T follicular helper cell (primary cell): ENCODE data around the gene SDC4.
"Not testable (repeated sequence)": the region's sequence is repeated elsewhere in the genome, so short reads cannot be mapped to it uniquely, and the experiment has no call there.

Experiments used
- DNase-seq: peaks from one replicate; pipeline ENCODE4 v3.0.0-alpha.2; 2020; ENCODE audit warnings: low read depth

SDC4 gene

GRCh38 chr20:45363611-45364492 lies 15.6 kb upstream of the SDC4 start:
- no peak for DNase-seq

DNA sequence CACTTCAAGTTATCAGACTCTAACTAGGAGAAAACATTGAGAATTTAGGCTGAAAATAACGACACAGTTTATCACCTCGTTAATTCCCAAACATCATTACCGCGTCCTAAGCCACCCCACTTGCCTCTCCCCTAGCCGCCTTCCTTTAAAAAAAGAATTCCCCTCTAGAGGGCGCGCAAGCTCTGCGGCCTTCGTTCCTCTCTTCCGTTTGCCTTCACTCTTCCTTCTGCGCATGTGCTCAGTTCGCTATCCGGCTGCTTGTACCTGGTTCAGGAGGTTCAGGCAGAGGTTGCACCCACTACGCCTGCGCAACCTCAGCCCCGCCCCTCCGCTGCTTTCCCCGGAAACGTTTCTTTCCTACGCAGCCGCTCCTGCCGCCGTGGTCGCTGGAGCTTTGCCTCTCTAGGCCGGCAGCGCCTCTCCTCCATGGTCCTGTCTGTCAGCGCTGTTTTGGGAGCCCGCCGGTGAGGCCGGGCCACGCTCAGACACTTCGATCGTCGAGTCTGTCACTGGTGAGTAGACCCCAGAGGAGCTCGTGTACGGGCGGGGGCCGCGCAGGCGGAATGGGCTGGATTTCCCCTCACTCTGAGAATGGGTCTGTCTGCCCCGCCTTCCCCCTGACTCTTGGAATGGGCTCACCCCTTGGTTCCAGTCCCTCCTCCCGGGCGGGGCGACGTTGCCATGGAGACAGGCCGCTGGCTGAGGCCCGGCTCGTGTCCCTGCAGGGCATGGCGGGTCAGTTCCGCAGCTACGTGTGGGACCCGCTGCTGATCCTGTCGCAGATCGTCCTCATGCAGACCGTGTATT lies 14.8 kb upstream of the SDC4 start, which contains the start of gene SYS1:
TSS of gene SYS1 (plus strand) at position 353 of the 807 bp plus-strand sequence. CDS start at position 729, 376 bp downstream.
- peak; percentile 99 for DNase-seq

GRCh38 chr20:45361793-45362192 lies 13.6 kb upstream of the SDC4 start:
- DNase-seq = no peak

GRCh38 chr20:45359406-45360148 lies 11.4 kb upstream of the SDC4 start:
- no peak for DNase-seq

GRCh38 chr20:45359069-45359405 lies 10.8 kb upstream of the SDC4 start:
- DNase-seq = no peak

- no peak for DNase-seq
Observed at GRCh38 chr20:45358282-45359068, 10.3 kb upstream of the SDC4 start.

DNA sequence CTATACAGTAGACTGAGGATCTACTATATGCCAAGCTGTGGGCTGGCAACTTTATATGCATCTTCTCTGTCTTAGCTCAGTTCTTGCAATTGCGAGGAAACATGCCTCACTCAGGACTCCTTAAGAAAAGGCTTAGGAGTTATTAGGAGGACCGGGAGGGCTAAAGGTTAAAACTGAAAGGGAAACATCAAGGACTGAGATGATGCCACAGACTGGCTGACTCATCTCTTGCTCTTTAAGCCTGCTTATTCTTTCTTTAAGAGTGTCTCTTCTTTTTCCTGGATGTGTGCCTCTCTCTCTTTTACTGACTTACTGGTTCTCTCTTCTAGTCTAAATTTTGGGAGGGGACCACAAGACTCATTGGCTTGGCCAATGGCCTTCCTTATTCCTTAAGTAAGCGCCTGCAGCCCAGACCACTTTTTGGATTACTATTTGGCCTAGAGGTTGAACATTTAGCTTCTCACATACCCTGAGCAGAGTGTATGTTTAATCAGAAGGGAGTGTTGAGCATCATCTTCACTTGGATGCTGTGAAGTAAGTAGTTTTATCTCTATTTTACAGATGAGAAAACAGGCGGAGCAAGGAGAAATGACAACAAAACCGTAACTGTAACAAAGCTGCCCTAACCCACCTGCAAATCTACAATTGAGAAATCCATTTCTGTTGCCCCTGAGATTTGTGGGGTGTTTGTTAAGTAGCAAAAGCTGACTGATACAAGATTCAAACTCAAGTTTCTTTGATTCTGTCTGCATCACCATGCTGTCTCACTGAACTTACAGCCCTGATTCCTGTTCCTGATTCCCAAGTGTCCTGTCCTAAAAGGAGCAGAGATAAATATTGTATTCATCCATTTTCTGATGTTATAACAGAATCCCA lies 7.2 kb upstream of the SDC4 start:
- DNase-seq = no peak

DNA sequence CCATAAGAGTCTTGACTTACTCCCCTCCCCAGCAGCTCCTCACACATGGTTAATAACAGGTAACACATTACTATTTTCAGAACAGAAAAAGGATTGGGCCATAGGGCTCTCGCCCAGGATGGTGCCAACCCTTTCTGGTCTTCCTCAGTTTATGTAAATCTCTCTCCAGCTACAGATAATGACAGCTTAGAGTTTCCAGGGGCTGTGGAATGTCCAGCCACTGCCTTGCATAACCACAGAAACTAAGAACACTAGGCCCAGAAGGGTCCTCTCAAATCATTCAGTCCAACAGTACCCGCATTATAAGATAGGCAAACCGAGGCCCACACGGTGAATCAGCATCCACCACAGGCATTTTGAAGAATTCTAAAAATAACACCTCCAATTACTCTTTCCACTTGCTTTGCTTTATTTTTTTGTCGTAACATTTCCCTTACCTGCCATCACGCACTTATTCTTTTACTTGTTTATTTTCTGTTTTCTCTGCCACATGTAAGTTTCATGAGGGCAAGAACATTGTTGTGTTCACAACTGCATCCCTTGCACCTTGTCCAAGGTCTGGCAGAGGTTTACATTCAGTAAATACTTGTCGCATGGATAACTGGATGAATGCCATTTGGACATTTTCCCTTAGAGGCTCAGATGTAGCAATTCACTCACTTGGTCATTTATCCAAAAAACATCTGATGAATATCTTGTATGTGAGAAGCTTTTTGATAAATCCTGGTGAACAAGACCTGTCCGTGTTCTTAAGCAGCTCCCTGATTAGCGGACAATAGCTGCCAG lies 6.4 kb upstream of the SDC4 start:
- no peak for DNase-seq

DNA sequence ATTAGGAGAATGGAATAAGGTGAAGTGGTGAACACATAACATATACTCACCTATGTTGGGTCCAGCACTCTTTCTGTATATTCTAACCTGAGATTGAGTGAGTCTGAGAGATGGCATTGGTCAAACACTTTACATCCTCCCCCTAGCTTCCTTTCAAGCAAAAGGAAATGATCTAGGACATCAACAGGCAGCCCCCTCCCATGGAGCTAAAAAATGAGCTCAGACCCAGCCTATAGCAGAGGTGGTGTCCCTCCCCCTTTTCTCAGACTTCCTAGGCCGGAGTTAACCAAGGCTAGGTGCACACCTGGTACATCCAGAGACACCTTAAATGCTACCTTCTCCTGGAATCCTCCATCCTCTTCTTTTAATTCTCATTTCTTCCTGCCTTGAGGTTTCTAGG lies 5.5 kb upstream of the SDC4 start:
- DNase-seq = no peak

DNA sequence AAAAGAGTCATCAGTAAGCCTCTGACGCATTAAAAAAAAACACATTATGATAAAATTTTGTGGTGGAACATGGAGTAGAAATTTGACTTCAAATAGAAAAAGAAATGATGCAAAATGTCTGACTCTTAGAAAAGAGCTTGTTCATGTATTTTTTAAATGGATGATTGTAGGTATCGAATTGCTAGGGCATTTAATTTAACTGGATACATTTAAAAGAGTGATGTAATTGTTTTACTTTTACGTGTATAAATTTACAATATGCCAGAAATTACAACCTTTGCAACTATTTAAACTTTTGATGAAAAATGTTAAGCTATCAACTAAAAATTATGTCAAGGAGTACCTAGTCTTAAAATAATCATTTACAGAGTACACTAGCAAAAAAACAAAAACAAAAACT lies 4.5 kb upstream of the SDC4 start:
- no peak for DNase-seq

DNA sequence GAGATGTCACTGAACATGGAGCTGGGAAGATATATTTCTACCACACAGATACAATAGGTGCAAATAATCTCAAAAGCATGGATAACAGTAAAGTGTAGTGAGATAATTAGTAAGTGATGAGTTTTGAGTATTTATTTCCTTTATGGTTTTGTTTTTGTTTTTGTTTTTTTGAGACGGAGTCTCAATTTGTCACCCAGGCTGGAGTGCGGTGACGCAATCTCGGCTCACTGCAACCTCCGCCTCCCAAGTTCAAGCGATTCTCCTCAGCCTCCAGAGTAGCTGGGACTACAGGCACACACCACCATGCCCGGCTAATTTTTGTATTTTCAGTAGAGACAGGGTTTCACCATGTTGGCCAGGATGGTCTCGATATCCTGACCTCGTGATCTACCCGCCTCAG lies 2.6 kb upstream of the SDC4 start:
- DNase-seq = not testable (repeated sequence)

DNA sequence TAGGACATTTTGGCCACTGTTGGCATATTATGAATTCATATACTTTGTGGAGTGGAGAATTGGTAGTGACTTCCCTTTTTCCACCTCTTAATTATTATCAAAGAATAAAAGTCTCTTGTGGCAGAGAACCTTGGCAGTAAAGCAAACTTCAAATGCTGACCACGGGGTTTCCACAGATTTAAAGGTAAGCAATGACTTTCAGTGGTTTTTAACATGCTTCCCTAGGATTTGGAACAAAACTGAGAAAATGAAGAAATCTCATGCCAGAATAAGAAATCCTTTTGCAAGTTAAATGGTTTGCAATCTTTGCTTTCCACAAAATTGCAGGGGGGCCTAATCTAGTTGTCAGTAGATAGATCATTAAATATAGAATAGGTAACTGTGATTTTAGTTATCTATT lies 2.0 kb upstream of the SDC4 start:
- DNase-seq = no peak

- no peak for DNase-seq
Observed at GRCh38 chr20:45347297-45347935, 808 bp downstream of the SDC4 start.

- no peak for DNase-seq
Observed at GRCh38 chr20:45346851-45347250, 1.4 kb downstream of the SDC4 start.

DNA sequence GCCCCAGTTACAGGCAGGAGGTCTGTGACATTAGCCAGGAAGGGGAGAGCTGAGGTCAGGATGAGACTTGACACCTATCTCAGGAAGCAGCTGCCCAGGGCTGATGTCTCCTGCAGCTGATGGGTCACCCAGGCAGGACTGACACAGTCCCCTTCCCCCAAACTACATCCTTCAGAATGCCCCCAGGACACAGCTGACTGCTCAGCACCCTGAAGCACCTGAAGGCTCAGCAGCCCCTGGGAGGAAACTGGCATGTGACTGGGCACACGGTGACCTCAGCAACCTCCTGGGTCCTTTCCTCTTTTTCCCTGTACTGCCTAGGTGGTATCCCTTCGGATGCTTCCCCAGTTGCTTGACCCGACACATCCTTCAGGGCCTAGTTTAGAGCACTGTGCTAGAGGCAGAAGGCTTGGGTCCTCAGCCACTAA lies 1.9 kb downstream of the SDC4 start:
- no peak for DNase-seq

DNA sequence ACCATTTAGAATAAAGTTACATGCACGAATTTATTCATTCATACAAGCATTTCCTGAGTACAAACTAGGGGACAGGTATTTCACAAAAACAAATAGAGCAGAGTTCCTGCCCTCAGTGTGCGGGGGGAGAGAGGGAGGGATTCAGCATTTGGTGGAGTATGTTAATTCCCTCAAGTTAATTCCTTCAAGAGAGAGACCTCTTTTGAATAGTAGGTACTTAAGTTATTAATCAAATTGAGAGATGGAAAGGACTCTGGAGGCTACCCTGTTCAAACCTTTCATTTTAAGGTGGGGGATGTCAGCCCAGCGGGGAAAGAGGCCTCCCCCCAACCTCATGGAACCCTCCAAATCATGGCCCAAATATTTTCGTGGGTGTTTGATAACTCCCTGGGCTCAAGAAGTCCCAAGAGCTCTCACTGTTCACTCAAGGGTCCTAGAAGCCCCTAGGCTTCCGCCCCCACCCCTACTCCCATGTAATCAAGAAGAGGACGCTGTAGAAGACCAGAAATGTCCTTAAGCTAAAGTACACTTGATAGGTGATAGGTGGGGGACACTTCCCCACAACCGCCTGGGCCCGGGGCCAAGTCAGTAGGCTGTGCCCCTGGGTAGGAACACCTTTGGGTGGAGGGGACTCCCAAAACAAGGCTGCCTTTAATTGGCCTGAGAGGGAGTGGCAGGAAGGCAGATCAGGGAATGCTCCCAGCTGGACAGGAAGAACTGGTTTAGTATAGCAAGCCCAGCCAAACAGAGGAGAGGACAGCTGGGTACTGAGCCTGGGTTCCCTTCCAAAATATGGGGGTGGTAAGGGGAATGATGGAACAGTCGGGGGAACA lies 2.9 kb downstream of the SDC4 start:
- no peak for DNase-seq

GRCh38 chr20:45344168-45344860 lies 3.9 kb downstream of the SDC4 start:
- DNase-seq = no peak
